GM19397 (cell line): Measurements from ENCODE around the gene FCN2.

ENCODE experiments used
- ATAC-seq: cut with Tn5 transposase; IDR thresholded peaks from one replicate; pipeline ENCODE4 v1.9.1; 2021; ENCODE audit warnings: mild to moderate bottlenecking, moderate library complexity; ENCODE audit not compliant: unreplicated experiment

FCN2 gene

DNA sequence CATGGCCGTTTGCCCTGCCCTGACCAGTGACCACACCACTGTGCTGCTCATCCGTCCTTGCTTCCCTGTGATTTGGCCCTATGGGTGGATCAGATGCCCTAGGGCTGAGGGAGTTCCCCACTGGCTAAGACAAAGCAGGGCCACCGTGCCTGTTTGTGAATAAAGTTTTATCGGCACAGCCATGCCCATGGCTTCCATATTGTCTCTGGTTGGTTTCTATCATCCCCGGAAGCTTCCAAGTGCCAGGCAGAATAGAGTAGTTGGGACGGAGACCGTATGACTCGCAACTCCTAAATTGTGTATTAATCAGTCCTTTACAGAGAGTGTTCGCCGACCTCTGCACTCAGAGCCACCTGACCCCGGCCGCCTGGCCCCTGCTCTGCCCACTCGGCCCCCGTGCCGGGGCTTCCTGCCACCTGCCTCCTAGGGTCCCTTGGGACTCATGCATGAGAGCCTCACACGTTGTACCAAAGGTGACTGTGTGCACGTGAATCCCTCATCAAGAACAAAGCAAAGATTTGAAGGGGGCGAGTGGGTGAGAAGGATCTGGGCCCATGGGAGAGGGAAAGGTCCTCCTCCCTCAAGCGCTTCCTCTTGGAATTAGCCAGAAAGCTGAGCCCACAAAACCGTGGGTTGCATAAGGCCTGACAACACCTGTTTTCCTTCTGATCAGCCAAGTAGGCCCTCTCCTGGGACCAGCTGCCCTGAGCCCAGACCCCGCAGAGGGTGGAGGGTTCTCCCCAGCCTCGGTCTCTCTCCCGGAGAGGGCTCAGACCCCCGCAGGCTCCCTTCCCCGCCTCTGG is 11.7 kb upstream of the FCN2 start:
- no peak for ATAC-seq

DNA sequence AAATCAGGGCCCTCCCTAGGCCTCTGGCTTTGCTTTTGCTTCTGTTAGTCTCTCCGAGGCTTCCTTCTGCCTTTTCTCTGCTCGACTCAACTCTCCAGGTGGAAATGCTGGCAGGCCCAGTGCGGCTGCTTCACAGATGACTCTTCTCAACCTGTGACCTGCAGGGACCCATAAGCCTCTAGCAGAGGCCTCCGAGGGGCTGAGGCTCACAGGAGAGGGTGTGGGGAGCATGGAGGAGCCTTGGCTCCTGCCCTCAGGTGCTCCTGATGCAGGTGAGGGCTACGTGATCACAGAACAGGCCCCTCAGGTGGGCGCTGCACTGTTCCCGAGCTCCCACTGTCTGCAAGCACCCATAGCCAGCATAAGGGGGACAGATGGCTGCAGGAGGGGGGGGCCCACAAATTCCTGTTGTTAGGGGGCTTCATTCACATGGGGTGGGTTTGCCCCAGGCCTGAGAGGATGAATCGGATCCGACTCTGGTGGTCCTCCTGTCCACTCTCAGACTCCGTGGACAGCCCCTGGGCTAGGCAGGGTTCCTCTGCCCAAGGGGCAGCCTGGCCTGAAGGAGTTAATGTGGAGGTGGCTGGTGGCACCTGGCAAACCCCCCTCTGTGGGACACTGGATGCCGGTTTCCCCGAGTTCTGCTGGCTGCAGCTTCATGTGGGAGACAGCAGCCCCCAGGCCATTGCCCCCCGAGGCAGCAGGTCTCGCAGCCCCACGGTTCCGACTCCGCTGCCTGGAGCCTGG is 10.9 kb upstream of the FCN2 start:
- ATAC-seq, result no peak

DNA sequence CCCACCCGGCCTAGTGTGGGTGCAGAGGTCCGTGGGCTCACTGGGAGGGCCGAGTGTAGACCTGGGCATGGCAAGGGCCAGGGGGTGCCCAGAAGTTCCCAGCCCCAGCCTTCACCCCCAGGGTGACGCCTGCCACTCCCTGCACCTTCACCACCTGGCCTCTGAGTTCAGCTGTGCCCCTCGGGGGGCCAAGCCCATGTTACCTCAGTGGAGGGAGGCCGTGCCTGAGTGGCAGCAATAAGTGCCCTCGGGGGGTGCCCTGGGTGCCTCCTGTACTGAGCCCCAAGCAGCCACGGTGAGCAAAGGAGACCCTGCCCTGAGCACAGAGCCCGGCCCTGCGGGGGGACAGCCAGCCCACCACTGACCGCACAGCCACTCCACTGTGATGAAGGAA is 10.3 kb upstream of the FCN2 start:
- no peak for ATAC-seq

DNA sequence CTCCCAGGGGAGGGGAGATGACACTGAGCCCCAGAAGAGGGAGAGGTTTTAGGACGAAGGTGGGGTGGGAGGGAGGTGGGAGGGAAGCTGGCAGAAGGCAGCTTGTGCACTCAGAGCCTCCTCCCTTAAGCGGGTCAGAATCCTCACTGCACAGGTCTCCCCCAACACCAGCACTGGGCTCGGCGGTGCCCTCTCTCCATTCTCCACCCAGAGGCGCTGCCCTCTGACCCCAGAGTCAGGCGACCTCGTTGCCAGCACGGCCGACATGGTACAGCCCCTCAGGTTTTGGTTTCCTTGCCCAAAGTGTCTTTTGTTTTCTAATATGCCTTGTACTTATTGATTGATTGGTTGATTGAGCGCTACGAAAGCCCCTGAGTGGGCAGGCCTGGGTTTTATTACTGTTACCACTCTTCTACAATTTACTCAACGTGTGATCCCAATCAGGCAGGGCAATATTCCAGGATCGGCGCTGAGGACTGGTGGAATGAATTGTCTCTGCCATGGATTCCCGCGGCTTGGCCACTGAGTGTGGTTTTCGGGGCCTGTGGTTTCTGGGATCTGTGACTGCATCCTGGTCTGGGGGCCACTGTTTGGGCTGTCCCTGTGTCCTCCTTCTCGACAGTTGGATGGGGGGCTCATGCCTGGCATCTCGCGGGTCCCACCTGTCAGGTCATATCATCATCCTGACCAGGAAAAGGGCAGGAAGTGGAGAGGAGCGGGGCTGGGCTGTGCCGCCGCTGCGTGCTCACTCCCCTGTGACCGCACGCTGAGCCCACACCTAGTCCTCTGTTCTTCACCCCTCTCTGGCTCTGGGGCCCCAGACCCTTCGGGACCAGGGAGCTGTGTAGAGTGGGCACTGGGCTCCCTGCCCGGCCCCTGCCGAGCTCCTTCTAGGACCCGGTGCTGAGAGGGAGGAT is 9.6 kb upstream of the FCN2 start:
- no peak for ATAC-seq

DNA sequence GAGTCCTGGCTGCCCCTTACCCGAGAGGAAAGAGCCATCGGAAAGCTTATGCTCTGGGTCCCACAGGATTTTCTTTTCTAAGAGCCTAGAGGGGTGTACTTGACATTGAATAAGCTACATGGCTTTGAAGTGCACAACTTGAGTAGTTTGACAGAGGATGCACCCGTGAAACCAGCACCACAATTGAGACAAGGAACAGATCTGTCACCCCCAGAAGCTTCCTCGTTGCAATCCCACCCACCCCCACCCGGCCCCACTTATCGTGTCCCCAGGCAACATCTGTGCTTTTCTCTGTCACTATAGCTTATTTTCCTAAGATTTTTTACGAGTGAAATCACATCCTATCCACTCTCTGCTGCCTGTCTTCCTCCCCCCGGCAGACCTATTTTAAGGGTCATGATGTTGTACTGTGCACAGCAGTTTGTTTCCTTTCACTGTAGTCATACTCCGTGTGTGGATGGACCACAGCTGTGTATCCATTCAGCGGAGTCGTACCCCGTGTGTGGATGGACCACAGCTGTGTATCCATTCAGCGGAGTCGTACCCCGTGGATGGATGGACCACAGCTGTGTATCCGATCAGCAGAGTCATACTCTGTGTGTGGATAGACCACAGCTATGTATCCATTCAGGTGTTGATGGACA is 8.8 kb upstream of the FCN2 start:
- no peak for ATAC-seq

DNA sequence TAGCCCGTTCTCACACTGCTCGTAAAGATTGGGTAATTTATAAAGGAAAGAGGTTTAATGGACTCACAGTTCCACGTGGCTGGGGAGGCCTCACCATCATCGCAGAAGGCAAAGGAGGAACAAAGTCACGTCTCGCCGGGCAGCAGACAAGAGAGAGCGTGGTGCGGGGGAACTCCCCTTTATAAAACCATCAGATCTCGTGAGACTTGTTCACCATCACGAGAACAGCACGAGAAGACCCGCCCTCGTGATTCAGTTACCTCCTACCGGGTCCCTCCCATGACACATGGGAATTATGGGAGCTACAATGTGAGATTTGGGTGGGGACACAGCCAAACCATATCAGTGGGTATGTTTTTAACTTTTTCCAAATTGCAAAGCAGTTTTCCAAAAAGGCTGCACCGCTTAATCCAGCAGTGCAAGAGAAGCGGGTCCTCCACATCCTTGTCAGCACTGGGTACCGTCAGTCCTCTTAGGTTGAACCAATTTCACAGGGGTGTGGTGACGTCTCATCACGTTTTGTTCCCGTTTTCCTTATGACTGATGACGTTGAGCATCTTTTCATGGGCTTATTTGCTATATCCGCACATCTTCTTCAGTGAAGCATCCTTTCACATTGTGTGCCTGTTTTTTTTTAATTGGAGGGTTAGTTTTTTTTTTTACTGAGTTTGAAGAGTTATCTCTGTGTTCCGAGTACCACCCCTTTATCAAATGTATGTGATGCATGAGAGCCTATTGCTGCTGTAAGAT is 8.0 kb upstream of the FCN2 start:
- no peak for ATAC-seq

DNA sequence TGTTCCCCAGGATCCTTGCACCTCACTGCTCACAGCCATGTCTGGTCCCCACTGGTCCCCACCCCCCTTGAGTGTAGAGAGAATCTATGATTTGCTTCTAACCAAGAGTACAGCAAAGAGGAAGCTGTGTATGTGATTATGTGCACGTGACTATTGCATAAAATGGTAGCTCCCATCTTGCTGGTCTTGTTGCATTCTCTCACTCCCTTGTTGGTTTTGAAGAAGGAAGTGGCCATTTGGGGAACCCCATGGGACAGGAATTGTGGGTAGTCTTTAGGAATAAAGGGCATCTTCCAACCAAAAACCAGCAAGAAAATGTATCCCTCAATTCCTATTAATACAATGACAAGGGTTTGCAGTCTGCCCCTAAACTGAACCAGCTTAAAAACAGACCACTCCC is 5.2 kb upstream of the FCN2 start:
- ATAC-seq, result no peak

DNA sequence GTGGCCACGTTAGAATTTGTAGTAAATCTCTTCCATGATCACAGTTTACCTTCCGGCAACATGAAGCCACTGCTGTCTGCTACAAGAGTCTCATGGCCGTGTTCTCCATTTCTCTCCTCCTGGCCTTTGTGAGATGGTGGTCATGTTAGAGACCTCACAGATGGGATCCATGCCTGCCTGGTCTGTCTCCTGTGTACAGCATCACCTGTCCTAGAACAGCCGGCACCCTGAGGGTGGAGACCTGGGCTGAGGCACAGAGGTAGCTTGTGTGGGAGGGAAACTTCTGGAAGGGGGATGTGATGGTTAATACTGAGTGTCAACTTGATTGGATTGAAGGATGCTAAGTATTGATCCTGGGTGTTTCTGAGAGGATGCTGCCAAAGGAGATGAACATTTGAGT is 3.1 kb upstream of the FCN2 start:
- no peak for ATAC-seq

DNA sequence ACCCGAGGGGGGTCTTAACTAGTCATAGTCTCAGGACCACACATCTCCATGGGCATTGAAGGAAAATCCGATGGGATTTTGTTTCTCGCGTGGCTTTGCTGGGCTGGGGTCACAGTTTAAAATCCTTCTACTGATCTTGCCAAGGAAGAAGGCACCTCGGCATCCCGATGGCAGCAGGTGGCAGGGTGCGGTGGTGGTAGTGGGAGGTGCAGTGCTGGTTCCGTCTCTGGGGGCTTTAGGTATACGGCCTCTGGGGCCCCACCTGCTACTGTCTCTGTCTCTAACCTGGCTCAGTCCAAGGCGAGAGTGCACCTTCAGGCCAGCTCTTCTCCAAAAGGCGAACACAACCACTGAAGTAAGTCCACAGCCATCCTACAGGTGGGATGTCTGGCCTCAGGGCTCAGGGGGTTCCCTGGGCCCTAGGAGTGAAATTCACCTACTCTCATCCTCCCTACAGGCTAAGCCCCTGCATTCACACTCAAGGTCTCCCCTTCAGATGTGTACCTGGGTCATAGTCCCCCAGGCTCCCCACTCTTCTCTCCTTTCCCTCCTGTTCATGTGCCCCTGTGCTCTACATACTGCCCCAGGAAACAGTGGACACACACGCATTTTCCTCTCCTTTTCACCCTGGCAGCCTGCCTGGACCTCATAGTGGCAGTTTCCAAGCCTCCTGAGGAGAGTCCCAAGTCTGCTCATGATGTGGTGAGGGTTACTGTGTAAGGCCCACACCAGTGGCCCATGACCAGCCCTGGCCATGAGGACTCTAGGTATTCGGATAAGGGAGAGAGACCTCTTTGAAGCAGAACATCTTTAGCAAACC is 736 bp upstream of the FCN2 start:
- ATAC-seq, result no peak

DNA sequence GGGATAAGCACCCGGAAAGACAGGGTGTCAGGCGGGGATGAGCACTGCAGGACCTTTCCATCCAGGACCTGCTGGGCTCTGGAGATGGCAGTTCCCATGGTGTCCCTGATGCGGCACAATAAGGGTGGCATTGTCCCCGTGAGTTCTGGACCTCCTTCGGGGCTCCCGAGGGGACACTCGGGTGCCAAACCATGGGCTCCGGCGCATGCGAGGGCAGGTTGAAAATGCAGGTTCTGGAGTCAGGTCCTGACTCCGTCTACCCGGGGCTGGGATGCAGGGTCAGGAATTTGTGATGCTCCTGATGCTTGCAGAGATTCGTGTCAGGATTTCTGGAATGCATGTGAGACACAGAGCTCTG is 682 bp downstream of the FCN2 start:
- no peak for ATAC-seq

DNA sequence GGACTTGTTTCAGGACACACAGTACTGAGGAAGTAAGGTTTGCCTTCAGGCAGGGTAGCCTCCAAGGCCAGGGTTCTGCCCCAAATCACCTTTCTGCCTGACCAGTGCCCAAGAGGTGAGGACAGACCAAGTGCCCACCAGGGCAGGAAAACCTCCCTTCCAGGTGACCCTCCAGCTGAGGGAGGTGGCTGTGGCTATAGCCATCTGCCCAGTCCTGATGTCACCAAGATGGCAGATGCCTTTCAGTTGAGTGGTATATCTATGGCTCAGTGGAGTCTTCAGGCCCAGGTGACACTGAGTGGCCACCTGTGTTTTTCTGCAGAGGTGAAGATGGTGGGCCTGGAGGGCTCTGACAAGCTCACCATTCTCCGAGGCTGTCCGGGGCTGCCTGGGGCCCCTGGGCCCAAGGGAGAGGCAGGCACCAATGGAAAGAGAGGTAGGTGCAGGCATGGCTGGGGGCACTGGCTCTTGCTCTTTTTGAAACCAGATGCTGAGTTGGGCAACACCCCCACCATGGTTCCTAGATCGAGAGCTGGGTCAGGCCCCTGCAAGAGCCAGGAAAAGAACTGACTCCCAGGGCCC is 1.7 kb downstream of the FCN2 start:
- no peak for ATAC-seq

DNA sequence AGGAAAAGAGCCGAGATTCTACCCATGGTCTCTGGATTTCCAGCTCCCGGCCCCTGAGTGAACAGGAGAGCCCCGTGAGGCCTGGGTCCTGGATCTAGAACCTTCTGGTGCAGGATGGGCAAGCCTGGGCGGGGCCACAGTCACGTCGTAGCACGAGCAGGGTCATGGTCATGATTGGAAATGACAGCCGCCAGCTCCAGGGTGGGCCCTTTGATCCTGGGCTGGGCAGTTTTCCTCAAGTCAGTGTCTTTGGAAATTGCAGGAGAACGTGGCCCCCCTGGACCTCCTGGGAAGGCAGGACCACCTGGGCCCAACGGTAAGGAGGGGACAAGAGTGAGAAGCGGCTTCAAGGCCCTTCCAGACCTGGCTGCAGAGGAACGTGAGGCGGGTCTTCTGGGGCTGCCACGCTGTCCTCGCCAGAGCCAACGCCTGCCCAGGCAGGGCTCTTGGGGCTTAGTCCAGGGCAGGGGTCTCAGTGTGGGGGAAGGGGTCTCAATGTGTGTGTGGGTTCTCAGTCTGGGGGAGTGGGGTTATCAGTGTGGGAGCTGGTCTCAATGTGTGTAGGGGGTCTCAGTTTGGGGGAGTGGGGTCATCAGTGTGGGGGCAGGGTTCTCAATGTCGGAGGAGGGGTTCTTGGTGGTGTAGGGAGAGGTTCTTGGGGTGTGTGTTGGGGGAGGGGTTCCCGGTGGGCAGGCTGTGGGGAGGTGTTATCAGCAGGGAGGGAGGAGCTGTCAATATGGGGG is 2.6 kb downstream of the FCN2 start:
- no peak for ATAC-seq

DNA sequence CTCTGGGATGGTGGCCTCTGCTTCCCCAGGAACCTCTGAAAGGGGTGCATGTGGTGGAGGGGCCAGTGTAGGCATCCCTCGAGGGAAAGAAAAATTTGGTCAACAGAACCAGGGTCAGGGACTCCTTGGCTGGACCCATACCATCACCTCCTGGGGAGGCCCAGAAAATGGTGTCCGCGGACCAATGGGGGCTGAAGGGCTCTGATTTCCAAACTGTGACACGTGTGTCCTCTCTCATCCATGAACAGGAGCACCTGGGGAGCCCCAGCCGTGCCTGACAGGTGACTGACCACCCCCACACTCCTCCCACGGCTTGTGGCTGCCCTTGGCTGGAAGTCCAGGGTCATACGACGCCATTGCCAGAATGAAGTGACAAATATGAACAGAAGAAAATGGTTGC is 3.9 kb downstream of the FCN2 start:
- ATAC-seq, result no peak

DNA sequence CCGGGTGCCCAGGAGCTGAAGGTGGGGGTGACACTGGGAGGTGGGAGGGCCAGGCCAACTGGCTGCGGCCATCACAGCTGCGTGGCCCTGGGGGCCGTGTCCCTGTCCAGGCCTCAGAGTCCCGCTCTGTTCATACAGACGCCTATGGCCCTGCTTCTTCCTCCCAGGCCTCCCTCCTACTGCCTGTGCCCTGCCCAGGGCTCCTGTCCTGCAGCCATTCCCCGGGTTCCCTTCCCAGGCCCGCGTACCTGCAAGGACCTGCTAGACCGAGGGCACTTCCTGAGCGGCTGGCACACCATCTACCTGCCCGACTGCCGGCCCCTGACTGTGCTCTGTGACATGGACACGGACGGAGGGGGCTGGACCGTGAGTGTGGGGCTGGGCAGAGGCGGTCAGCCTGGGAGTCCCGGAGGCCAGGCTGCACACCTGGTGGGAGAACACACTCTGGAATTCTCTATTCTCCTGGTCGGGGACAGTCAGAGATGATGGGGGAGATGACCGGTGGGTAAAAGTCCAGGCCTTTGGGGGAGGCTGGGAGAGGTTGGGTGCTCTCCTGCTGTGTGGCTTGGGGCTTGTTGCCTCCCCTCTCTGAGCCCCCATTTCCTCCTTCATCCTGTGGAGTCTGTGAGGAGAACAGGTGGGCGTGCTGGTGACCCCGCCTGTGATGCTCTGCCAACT is 4.5 kb downstream of the FCN2 start:
- ATAC-seq, result no peak

DNA sequence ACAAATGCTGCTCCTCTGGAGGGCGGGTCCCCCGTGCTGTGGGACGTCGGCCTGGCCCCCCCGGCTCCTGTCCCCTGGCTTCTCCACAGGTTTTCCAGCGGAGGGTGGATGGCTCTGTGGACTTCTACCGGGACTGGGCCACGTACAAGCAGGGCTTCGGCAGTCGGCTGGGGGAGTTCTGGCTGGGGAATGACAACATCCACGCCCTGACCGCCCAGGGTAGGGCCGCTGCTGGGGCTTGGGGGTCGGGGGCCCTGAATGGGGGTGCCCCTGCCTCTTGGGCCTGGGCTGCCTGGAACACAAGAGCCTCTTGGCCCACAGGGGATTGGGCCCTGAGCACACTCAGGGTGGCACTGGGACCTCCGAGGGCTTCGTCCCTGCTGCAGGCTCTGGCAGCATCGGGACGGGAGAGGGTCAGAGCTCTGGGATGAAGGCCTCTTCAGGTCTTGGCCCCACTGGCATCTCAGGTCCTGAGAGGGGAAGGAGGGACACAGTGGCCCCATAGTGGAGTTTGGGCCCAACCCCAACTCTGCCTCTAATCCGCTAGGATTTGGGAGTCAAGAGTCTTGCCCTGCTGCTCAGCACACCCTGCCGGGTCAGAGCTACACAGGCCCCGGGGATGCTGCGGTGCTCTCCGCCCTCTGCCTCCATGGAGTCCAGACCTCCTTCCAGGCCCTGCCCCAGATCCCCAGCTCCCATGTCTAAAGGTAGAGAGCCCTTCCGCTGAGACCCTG is 5.2 kb downstream of the FCN2 start:
- no peak for ATAC-seq

DNA sequence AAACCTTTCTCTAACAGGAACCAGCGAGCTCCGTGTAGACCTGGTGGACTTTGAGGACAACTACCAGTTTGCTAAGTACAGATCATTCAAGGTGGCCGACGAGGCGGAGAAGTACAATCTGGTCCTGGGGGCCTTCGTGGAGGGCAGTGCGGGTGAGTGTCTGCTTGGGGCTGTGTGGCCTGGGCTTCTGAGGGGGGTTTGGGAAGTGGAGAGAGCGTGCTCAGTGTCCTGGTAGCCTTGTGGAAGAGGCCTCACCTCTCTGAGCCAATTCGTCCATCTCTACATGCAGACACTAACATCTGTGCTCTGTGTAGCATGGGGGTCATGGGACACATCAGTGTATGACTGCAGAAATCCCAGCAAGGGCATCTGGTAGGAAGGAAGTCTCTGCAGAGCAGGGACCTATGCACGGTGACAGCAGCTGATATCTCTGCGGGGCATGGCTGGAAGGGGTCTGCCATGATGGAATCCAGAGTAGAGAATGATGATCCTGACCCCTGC is 5.9 kb downstream of the FCN2 start:
- no peak for ATAC-seq

DNA sequence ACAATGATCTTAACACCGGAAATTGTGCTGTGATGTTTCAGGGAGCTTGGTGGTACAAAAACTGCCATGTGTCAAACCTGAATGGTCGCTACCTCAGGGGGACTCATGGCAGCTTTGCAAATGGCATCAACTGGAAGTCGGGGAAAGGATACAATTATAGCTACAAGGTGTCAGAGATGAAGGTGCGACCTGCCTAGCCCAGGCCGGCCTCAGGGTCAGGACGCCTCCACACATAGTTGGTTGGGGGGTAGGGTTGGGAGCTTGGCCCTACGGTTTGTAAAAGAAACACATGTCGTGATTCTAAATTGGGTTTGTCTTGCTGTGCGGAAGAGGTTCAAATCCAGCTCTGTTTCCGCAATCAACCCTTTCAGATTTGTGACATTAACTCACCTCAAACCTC is 6.6 kb downstream of the FCN2 start:
- ATAC-seq, result no peak
